ENCODE data around the gene LAMTOR5.

Gene LAMTOR5

GRCh38 chr1:110436635-110437034 lies 29.1 kb upstream of the LAMTOR5 start:
- Histone ChIP-seq H3K27ac (ENCODE audit: low read depth, low read length) (no peak overlapping the region), H3K27me3 (ENCODE audit: control insufficient read depth, low read length) (peaks cover 6% of the 10 kb centered on the region; the same call in 1 of the 2 replicates), H3K79me2 (ENCODE audit: control insufficient read depth, low read length) (no peaks in the 10 kb centered on the region), H3K4me2 (ENCODE audit: low read length) (no peak overlapping the region), H3K36me3 (ENCODE audit: control insufficient read depth, low read length) (no peaks in the 10 kb centered on the region), H3K9me2 (replicated peaks; ENCODE audit: control insufficient read depth, low read length) (no peaks in the 10 kb centered on the region), H3K4me3 (ENCODE audit: low read length) (no peak overlapping the region), H3K9me3 (ENCODE audit: control insufficient read depth, insufficient read depth, low read length) (no peaks in the 10 kb centered on the region), H3K4me1 (ENCODE audit: control insufficient read depth, low read length) (no peaks in the 10 kb centered on the region), H3F3A (ENCODE audit: control insufficient read depth, insufficient read depth) (no peaks in the 10 kb centered on the region), H4K20me1 (ENCODE audit: control insufficient read depth, insufficient read depth, low read depth, low read length) (no peaks in the 10 kb centered on the region)
- TF ChIP-seq, protein P1, sequence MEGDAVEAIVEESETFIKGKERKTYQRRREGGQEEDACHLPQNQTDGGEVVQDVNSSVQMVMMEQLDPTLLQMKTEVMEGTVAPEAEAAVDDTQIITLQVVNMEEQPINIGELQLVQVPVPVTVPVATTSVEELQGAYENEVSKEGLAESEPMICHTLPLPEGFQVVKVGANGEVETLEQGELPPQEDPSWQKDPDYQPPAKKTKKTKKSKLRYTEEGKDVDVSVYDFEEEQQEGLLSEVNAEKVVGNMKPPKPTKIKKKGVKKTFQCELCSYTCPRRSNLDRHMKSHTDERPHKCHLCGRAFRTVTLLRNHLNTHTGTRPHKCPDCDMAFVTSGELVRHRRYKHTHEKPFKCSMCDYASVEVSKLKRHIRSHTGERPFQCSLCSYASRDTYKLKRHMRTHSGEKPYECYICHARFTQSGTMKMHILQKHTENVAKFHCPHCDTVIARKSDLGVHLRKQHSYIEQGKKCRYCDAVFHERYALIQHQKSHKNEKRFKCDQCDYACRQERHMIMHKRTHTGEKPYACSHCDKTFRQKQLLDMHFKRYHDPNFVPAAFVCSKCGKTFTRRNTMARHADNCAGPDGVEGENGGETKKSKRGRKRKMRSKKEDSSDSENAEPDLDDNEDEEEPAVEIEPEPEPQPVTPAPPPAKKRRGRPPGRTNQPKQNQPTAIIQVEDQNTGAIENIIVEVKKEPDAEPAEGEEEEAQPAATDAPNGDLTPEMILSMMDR (IDR thresholded peaks at IDR 0.05; ENCODE audit: low read depth, low read length, poor library complexity, severe bottlenecking): no peak
- TF ChIP-seq EZH2phosphoT487 (IDR thresholded peaks at IDR 0.05; ENCODE audit: borderline replicate concordance, low read length): no peak

DNA sequence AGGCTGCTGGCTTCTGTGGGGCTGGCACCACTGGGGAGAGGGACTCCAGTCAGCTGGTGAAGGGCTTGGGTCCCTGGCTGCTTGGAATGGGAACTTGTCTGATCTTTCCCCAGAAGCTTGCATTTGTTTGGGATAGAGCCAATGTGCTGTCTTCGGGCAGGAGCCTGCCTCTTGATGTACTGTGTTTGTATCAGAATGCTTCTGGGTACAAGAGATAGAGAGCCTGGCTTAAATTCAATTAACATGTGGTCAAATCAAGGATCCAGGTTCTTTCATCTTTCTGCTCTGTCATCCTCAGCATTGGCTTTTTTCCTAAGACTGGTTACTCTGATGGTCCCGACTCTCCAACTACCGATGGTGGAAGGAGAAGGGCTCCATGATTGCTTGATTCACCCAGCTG lies 27.5 kb upstream of the LAMTOR5 start:
- H3K4me1 ChIP-seq (ENCODE audit: control insufficient read depth, low read length): peaks cover 9% of the 10 kb centered on the region
- H3F3A ChIP-seq (ENCODE audit: control insufficient read depth, insufficient read depth): no peaks in the 10 kb centered on the region
- H3K4me3 ChIP-seq (ENCODE audit: low read length): no peak overlapping the region
- H3K4me2 ChIP-seq (ENCODE audit: low read length): no peak overlapping the region
- H3K79me2 ChIP-seq (ENCODE audit: control insufficient read depth, low read length): no peaks in the 10 kb centered on the region
- no peaks in the 10 kb centered on the region for H3K9me3 ChIP-seq (ENCODE audit: control insufficient read depth, insufficient read depth, low read length)
- H3K36me3 ChIP-seq (ENCODE audit: control insufficient read depth, low read length): no peaks in the 10 kb centered on the region
- no peaks in the 10 kb centered on the region for H3K9me2 ChIP-seq (replicated peaks; ENCODE audit: control insufficient read depth, low read length)
- H3K27me3 ChIP-seq (ENCODE audit: control insufficient read depth, low read length): peaks cover 11% of the 10 kb centered on the region; the same call in 1 of the 2 replicates
- H4K20me1 ChIP-seq (ENCODE audit: control insufficient read depth, insufficient read depth, low read depth, low read length): no peaks in the 10 kb centered on the region
- TF ChIP-seq, protein P1 (IDR thresholded peaks at IDR 0.05; ENCODE audit: low read depth, low read length, poor library complexity, severe bottlenecking): no peak
- TF ChIP-seq EZH2phosphoT487 (IDR thresholded peaks at IDR 0.05; ENCODE audit: borderline replicate concordance, low read length): no peak
- no peak overlapping the region for H3K27ac ChIP-seq (ENCODE audit: low read depth, low read length)

DNA sequence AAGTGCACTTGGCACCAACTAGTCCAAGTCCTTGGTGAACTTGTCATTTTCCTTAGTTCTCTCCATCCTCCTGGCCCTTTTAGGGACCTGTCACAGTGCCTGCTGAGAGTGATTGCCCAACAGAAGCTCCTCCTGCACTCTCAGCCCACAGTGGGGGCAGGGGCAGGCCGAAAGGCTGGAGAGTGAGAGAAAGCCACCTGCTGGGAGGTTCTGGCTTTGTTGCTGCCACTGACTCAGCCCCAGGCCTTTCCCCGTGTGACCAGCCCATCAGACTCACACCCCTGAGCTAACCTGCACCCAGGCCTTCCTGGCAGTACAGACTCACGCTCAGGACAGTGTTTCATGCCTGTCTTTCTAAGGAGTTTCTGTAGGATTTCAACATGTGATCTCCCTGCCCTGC lies 26.3 kb upstream of the LAMTOR5 start:
- Histone ChIP-seq H3K36me3 (ENCODE audit: control insufficient read depth, low read length) (no peaks in the 10 kb centered on the region), H3K9me2 (replicated peaks; ENCODE audit: control insufficient read depth, low read length) (no peaks in the 10 kb centered on the region), H3K9me3 (ENCODE audit: control insufficient read depth, insufficient read depth, low read length) (no peaks in the 10 kb centered on the region), H3F3A (ENCODE audit: control insufficient read depth, insufficient read depth) (no peaks in the 10 kb centered on the region), H3K4me1 (ENCODE audit: control insufficient read depth, low read length) (peaks cover 9% of the 10 kb centered on the region), H3K4me2 (ENCODE audit: low read length) (no peak overlapping the region), H3K27ac (ENCODE audit: low read depth, low read length) (no peak overlapping the region), H4K20me1 (ENCODE audit: control insufficient read depth, insufficient read depth, low read depth, low read length) (no peaks in the 10 kb centered on the region), H3K79me2 (ENCODE audit: control insufficient read depth, low read length) (no peaks in the 10 kb centered on the region), H3K27me3 (ENCODE audit: control insufficient read depth, low read length) (peaks cover 11% of the 10 kb centered on the region; the same call in 1 of the 2 replicates), H3K4me3 (ENCODE audit: low read length) (no peak overlapping the region)
- TF ChIP-seq, protein P1 (IDR thresholded peaks at IDR 0.05; ENCODE audit: low read depth, low read length, poor library complexity, severe bottlenecking): no peak
- no peak for TF ChIP-seq EZH2phosphoT487 (IDR thresholded peaks at IDR 0.05; ENCODE audit: borderline replicate concordance, low read length)

Measured in DOHH2 (cell line).